Smooth muscle cell (in vitro differentiated cells): ENCODE measurements around the gene IZUMO4. TPM values are rescaled to one million over a fixed set of nuclear protein-coding genes. Genes with fewer than 3 reads are reported as not detected.

Source experiments
- DNase-seq: peaks from one replicate; lab custom pipeline; 2025; ENCODE audit not compliant: unreplicated experiment; lab: John Stamatoyannopoulos, UW
- H2AFZ ChIP-seq: fragments of 200-600 bp; sonication (generic); 2 replicates; pipeline ENCODE4 v1.6.0; 2016; ENCODE audit warnings: antibody characterized with exemption, low read depth, mild to moderate bottlenecking
- H3F3A ChIP-seq: fragments of 200-600 bp; sonication (generic); 2 replicates; pipeline ENCODE4 v1.6.0; 2017; ENCODE audit warnings: antibody characterized with exemption, low read depth
- H3K27ac ChIP-seq: fragments of 200-600 bp; sonication (generic); 2 replicates; pipeline ENCODE4 v1.5.1; 2016; ENCODE audit warnings: low read depth, mild to moderate bottlenecking
- H3K27me3 ChIP-seq: fragments of 200-600 bp; sonication (generic); 2 replicates; pipeline ENCODE4 v1.6.1; 2016; ENCODE audit warnings: low read depth, mild to moderate bottlenecking
- H3K36me3 ChIP-seq: fragments of 200-600 bp; sonication (generic); 2 replicates; pipeline ENCODE4 v1.5.1; 2016; ENCODE audit warnings: low read depth
- H3K4me1 ChIP-seq: fragments of 200-600 bp; sonication (generic); 2 replicates; pipeline ENCODE4 v1.5.1; 2016; ENCODE audit warnings: low read depth
- H3K4me2 ChIP-seq: fragments of 200-600 bp; sonication (generic); 2 replicates; pipeline ENCODE4 v1.6.0; 2016; ENCODE audit warnings: mild to moderate bottlenecking
- H3K4me3 ChIP-seq: fragments of 200-600 bp; sonication (generic); 2 replicates; pipeline ENCODE4 v1.5.1; 2016; ENCODE audit warnings: mild to moderate bottlenecking
- H3K79me2 ChIP-seq: fragments of 200-600 bp; sonication (generic); 2 replicates; pipeline ENCODE4 v1.6.0; 2016; ENCODE audit warnings: low read depth, mild to moderate bottlenecking
- H3K9ac ChIP-seq: fragments of 200-600 bp; sonication (generic); 2 replicates; pipeline ENCODE4 v1.6.0; 2016; ENCODE audit warnings: low read depth
- H3K9me3 ChIP-seq: fragments of 200-600 bp; sonication (generic); replicated peaks from 2 replicates; pipeline ENCODE4 v1.5.1; 2016; ENCODE audit warnings: low read depth
- H4K20me1 ChIP-seq: fragments of 200-600 bp; sonication (generic); 2 replicates; pipeline ENCODE4 v1.6.0; 2016; ENCODE audit warnings: low read depth
- WGBS: methylation state at CpG from one replicate; pipeline ENCODE4 v1.1.7; 2016; ENCODE audit warnings: low lambda C conversion rate; 5-methylcytosine and 5-hydroxymethylcytosine counted together
- polyA plus RNA-seq: library from polyadenylated mRNA; unstranded; fragments of >200 nt; fragmentation: Nextera tagmentation; extraction: Ambion mirVana; gene quantifications from 2 replicates; pipeline ENCODE4 v1.2.1, GENCODE V29; 2016
- total RNA-seq: library from RNA; depleted of rRNA; stranded (reverse); fragments of >200 nt; gene quantifications from 2 replicates; pipeline ENCODE4 v1.2.3, GENCODE V29; 2014
- TF ChIP-seq, protein P1 (sequence below): fragments of 200-600 bp; sonication (generic); IDR thresholded peaks from 2 replicates; pipeline ENCODE4 v1.5.1; 2017; ENCODE audit warnings: borderline replicate concordance, mild to moderate bottlenecking, antibody characterized with exemption; ENCODE audit not compliant: insufficient read depth, poor library complexity, severe bottlenecking

Gene IZUMO4
- total and polyA plus RNA-seq, 2 experiments from 2014 or later: 0.48 to 1.6 TPM

DNA sequence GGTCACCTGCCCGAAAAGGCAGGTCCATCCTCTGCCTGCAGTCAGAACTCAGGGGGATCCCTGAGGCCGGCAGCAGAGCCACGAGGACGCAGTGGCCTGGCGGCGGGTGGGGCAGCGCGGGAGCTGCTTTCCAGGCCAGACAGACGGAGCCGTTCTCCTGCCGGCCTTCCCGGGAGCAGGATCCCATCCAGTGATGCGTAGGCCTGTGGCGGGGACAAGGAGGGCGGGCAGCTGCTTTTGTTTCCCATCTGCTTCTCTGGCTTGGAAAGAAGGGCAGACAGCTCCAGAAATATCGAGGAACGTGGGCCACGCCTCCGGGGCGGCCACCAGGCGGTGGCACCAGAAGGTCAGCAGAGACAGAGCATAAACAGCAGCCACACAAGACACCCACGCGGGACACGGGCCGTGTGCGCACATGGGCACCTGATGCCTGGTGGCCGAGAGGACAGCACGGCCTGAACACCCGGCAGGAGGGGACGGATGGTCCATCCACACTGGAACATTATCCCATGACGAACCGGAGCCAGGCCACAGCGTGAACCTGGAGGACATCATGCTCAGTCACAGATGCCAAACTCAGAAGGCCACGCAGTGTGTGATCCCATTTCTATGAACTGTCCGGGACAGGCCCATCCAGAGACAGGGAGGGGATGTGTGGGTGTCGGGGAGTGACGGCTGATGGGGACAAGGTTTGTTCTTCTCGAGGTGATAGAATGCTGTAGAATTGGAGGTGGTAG lies 31.8 kb upstream of the IZUMO4 start:
- TF ChIP-seq, protein P1, sequence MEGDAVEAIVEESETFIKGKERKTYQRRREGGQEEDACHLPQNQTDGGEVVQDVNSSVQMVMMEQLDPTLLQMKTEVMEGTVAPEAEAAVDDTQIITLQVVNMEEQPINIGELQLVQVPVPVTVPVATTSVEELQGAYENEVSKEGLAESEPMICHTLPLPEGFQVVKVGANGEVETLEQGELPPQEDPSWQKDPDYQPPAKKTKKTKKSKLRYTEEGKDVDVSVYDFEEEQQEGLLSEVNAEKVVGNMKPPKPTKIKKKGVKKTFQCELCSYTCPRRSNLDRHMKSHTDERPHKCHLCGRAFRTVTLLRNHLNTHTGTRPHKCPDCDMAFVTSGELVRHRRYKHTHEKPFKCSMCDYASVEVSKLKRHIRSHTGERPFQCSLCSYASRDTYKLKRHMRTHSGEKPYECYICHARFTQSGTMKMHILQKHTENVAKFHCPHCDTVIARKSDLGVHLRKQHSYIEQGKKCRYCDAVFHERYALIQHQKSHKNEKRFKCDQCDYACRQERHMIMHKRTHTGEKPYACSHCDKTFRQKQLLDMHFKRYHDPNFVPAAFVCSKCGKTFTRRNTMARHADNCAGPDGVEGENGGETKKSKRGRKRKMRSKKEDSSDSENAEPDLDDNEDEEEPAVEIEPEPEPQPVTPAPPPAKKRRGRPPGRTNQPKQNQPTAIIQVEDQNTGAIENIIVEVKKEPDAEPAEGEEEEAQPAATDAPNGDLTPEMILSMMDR: no peak
- no peak overlapping the region for H2AFZ ChIP-seq
- WGBS: 93% methylated on average over 38 of the region's 38 CpGs
- H3K4me1 ChIP-seq: peaks cover 10% of the 10 kb centered on the region
- H3F3A ChIP-seq: peaks cover 6% of the 10 kb centered on the region
- H3K9me3 ChIP-seq: no peaks in the 10 kb centered on the region
- H3K27ac ChIP-seq: no peak overlapping the region
- no peaks in the 10 kb centered on the region for H4K20me1 ChIP-seq
- no peak overlapping the region for H3K4me2 ChIP-seq
- H3K4me3 ChIP-seq: no peak overlapping the region
- H3K36me3 ChIP-seq: no peaks in the 10 kb centered on the region
- H3K9ac ChIP-seq: no peak overlapping the region
- no peaks in the 10 kb centered on the region for H3K27me3 ChIP-seq
- no peaks in the 10 kb centered on the region for H3K79me2 ChIP-seq
- DNase-seq: no peak

DNA sequence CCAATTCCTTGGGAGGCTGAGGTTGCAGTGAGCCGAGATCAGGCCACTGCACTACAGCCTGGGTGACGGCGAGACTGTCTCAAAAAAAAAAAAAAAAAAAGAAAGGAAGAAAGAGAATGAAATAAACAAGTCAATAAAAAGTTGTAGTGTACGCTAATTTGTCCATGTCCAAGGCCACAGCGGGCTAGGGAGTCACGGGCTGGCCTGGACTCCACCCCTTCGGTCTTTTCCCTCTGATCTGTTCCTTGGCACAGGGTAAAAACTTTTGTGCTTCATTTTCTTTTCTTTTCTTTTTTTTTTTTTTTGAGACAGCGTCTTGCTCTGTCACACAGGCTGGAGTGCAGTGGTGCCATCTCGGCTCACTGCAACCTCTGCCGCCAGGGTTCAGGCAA lies 26.3 kb upstream of the IZUMO4 start:
- Histone ChIP-seq H3K27ac (no peak overlapping the region), H2AFZ (no peak overlapping the region), H3K4me3 (no peak overlapping the region), H4K20me1 (no peaks in the 10 kb centered on the region), H3K27me3 (no peaks in the 10 kb centered on the region), H3K9ac (no peak overlapping the region), H3K9me3 (no peaks in the 10 kb centered on the region), H3K79me2 (no peaks in the 10 kb centered on the region), H3K4me1 (no peaks in the 10 kb centered on the region), H3F3A (no peaks in the 10 kb centered on the region), H3K4me2 (no peak overlapping the region), H3K36me3 (peaks cover 5% of the 10 kb centered on the region)
- TF ChIP-seq, protein P1: no peak
- no peak for DNase-seq
- WGBS: 95% methylated on average over 6 of the region's 10 CpGs

DNA sequence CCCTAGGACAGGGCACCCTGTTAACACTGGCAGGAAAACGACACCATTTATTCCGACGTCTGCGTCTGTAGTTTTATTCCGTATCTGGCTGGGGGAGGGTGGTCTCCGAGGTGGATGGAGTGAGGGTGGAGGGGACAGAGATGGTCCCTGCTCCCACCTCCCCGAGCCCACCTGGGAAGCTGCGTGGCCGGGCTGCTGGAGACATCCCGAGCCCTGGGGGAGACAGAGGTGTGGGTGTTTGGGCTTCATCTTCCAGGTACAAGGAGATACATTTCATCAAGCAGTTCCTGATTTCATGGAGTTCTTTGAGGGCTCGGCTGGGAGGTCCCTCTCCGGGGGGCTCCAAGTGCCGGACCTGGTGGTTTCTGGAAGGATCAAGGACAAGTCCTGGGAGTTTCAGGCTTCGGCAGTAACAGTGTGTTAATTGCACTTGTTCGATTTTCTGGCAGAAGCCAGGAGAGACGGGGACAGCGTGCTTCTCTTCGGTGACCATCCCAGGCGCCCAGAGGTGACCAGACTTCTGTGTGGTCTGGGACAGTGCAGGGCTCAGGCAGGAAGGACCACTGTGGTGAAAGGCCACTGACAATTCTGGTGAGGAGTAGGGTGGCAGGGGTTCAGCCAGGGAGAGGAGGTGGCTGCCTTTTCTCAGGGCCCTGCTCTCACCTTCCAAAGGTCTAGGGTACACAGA lies 25.6 kb upstream of the IZUMO4 start:
- H3K9me3 ChIP-seq: no peaks in the 10 kb centered on the region
- H3K36me3 ChIP-seq: peaks cover 5% of the 10 kb centered on the region
- WGBS: 97% methylated on average over 19 of the region's 19 CpGs

More for the DNA sequence above, 25.6 kb upstream of the IZUMO4 start:
- Histone ChIP-seq H3K4me1 (no peaks in the 10 kb centered on the region), H3K4me3 (no peak overlapping the region), H3F3A (no peaks in the 10 kb centered on the region), H4K20me1 (no peaks in the 10 kb centered on the region), H3K79me2 (no peaks in the 10 kb centered on the region), H3K9ac (no peak overlapping the region), H3K27ac (no peak overlapping the region), H2AFZ (no peak overlapping the region), H3K4me2 (no peak overlapping the region), H3K27me3 (no peaks in the 10 kb centered on the region)
- TF ChIP-seq, protein P1: no peak
- DNase-seq: no peak
